Measurements from ENCODE around the gene PTPRN2.

- TF ChIP-seq CTCF (IDR thresholded peaks at IDR 0.05 in 2 of 3, conservative IDR thresholded peaks at IDR 0.05 in 1 of 3; ENCODE audit: insufficient read depth in 2 of 3, low read depth in 1 of 3, low read length in 3 of 3) (no peak), HMG20A (CRISPR knock-in tag; conservative IDR thresholded peaks at IDR 0.05) (no peak), USF2 (CRISPR knock-in tag; IDR thresholded peaks at IDR 0.05) (no peak), RCOR1 (IDR thresholded peaks at IDR 0.05; ENCODE audit: borderline replicate concordance in 1 of 2, low read depth in 2 of 2, low read length in 2 of 2) (no peak), CEBPB (tag; IDR thresholded peaks at IDR 0.05) (no peak), FIP1L1 (IDR thresholded peaks at IDR 0.05; ENCODE audit: low read depth, low read length, poor library complexity, severe bottlenecking) (no peak), POLR2AphosphoS5 (IDR thresholded peaks at IDR 0.05; ENCODE audit: control insufficient read depth, insufficient read depth, low read depth, low read length) (no peak), ZNF830 (CRISPR knock-in tag; IDR thresholded peaks at IDR 0.05) (no peak), BCOR (IDR thresholded peaks at IDR 0.05) (no peak), POLR2A (conservative IDR thresholded peaks at IDR 0.05) (no peak), ZBTB40 (IDR thresholded peaks at IDR 0.05) (no peak), ZBTB40 (CRISPR knock-in tag; IDR thresholded peaks at IDR 0.05) (no peak), PCBP1 (IDR thresholded peaks at IDR 0.05; ENCODE audit: low read depth, low read length, poor library complexity, severe bottlenecking) (no peak), SRF (CRISPR knock-in tag; IDR thresholded peaks at IDR 0.05) (no peak)
These were observed 867.6 kb downstream of the PTPRN2 start for GRCh38 chr7:157719705-157720655.
